Stomach (tissue), 4 donors: ENCODE measurements around the gene SOX8.

Experiments
- EP300 ChIP-seq: sonication (generic); formaldehyde crosslinking; IDR thresholded peaks from one replicate; pipeline ENCODE4 v1.6.1; 2017; ENCODE audit warnings: antibody characterized with exemption
- POLR2A ChIP-seq, 4 donors: fragments of 450-650 bp; IDR thresholded peaks; one replicate each; pipeline ENCODE4 v1.6.1; 2016; ENCODE audit warnings: antibody characterized with exemption in 4 of 4, control low read depth in 2 of 4, mild to moderate bottlenecking in 1 of 4, moderate library complexity in 1 of 4
- POLR2AphosphoS5 ChIP-seq, 3 donors: sonication (generic); formaldehyde crosslinking; IDR thresholded peaks; one replicate each; pipeline ENCODE4 v1.6.1; 2016; ENCODE audit warnings: antibody characterized with exemption in 3 of 3
- TF ChIP-seq, protein P1 (sequence below), 7 experiments: fragments of 450-650 bp in 4 of 7; fragments of 200-600 bp in 3 of 7; sonication (generic) in 3 of 7; IDR thresholded peaks; one replicate each; pipeline ENCODE4 v1.5.1; 2016 to 2019; ENCODE audit warnings: antibody characterized with exemption in 7 of 7, control low read depth in 2 of 7, mild to moderate bottlenecking in 1 of 7

DNA sequence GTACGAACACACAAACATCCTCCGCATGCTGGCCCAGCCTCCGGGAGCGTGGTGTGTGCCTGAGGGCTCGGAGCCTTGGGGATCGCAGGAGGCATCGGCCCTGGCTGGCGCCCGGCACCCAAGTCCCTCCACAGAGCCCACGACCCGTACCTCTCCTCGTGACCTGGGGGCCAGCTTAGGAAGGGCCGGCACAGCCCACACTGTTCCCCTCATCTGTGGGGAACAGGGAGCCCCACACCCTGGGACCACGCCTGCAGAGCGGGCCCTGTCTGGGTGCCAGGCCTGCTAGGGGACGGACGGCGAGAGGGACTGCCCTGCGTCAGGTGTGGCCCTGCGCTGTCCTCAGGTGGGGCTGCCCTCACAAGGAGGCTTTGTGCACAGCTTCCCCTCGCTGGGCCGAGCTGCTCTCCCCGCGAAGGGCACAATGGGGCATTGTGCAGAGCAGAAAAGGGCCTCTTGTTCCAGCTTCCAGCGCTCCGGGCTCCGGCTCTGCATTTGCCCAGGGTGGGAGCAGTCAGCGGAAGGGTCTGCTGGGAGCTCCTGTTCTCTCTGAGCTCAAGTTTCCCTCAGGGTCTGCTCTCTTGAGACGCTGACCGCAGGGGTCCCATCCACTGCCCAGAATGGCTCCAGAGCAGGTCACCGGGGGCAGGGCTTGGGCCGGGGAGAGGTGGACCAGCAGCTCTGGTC lies 9.1 kb upstream of the SOX8 start:
- TF ChIP-seq, protein P1, sequence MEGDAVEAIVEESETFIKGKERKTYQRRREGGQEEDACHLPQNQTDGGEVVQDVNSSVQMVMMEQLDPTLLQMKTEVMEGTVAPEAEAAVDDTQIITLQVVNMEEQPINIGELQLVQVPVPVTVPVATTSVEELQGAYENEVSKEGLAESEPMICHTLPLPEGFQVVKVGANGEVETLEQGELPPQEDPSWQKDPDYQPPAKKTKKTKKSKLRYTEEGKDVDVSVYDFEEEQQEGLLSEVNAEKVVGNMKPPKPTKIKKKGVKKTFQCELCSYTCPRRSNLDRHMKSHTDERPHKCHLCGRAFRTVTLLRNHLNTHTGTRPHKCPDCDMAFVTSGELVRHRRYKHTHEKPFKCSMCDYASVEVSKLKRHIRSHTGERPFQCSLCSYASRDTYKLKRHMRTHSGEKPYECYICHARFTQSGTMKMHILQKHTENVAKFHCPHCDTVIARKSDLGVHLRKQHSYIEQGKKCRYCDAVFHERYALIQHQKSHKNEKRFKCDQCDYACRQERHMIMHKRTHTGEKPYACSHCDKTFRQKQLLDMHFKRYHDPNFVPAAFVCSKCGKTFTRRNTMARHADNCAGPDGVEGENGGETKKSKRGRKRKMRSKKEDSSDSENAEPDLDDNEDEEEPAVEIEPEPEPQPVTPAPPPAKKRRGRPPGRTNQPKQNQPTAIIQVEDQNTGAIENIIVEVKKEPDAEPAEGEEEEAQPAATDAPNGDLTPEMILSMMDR (IDR thresholded peaks at IDR 0.05), result no peak
- TF ChIP-seq EP300, result no peak
- TF ChIP-seq POLR2A (IDR thresholded peaks at IDR 0.05), result no peak
- no peak for TF ChIP-seq POLR2AphosphoS5 (IDR thresholded peaks at IDR 0.05)
